Measurements from ENCODE around the gene NPAS1. TPM values are rescaled to one million over a fixed set of nuclear protein-coding genes. Genes with fewer than 3 reads are reported as not detected.

NPAS1 gene
- total and polyA plus RNA-seq, 2 of the 13 experiments (the other 11 are each of a cell fraction or from before 2014, with no cell fraction given) = 0.35 to 2.9 TPM

- TF ChIP-seq ARNT (IDR thresholded peaks at IDR 0.05) (no peak), ONECUT2 (CRISPR knock-in tag; IDR thresholded peaks at IDR 0.05) (no peak), ZNF331 (CRISPR knock-in tag; IDR thresholded peaks at IDR 0.05) (no peak), HOXA7 (CRISPR knock-in tag; IDR thresholded peaks at IDR 0.05) (no peak), SMC3 (IDR thresholded peaks at IDR 0.05; ENCODE audit: low read length) (peak; percentile 44), MYC (CRISPR knock-in tag; IDR thresholded peaks at IDR 0.05; ENCODE audit: borderline replicate concordance) (no peak), ZNF263 (CRISPR knock-in tag; IDR thresholded peaks at IDR 0.05) (no peak), ZNF740 (CRISPR knock-in tag; IDR thresholded peaks at IDR 0.05) (peak; percentile 42; the same call in 1 of the 2 replicates), ZNF430 (CRISPR knock-in tag; IDR thresholded peaks at IDR 0.05) (no peak), ZNF614 (CRISPR knock-in tag; IDR thresholded peaks at IDR 0.05; ENCODE audit: borderline replicate concordance) (no peak), BRD4 (CRISPR knock-in tag; IDR thresholded peaks at IDR 0.05) (no peak)
These were observed 12.7 kb downstream of the NPAS1 start (continued) for GRCh38 chr19:47032171-47032811.

GRCh38 chr19:47035127-47036096 lies 15.8 kb downstream of the NPAS1 start:
- H2AFZ ChIP-seq (ENCODE audit: low read length) = no peak overlapping the region
- no peaks in the 10 kb centered on the region for H3K27me3 ChIP-seq (ENCODE audit: control insufficient read depth in 1 of 2, insufficient read depth in 2 of 2, low read length in 2 of 2)
- no peaks in the 10 kb centered on the region for H3K9me3 ChIP-seq (ENCODE audit: low read length)
- H4K20me1 ChIP-seq (ENCODE audit: insufficient read depth, low read length) = no peaks in the 10 kb centered on the region
- peak; percentile 73 for ATAC-seq
- whole genome bisulfite sequencing (ENCODE audit: low lambda C conversion rate) = 23% methylated on average over 35 of the region's 35 CpGs
- H3K79me2 ChIP-seq (ENCODE audit: insufficient read depth, low read length) = no peaks in the 10 kb centered on the region
- peaks cover 29% of the 10 kb centered on the region for H3K4me1 ChIP-seq (ENCODE audit: insufficient read depth, low read length)
- peak; percentile 71 for FAIRE-seq
- H3K27ac ChIP-seq (ENCODE audit: extremely low read length, insufficient read depth, low read length) = no peak overlapping the region
- no peaks in the 10 kb centered on the region for H3K36me3 ChIP-seq (replicated peaks in 1 of 2; ENCODE audit: control insufficient read depth in 1 of 2, insufficient read depth in 2 of 2, low read length in 2 of 2)
- ChIA-PET CTCF (ENCODE audit: low intra/inter-chr PET ratio, low total read pairs) (interaction anchor here (1.0 to 1.5 kb wide), 2 partner anchors 22 to 89 kb away, joined by 3 to 6 read pairs; no protein-coding TSS in a partner anchor), POLR2A (interaction anchor here (0.8 to 2.3 kb wide), 6 partner anchors 12 to 95 kb away, joined by 3 to 13 read pairs (median 4); partner anchors contain the start of genes SAE1 and ZC3H4)
- peak overlapping the region; percentile 89 for H3K4me2 ChIP-seq (ENCODE audit: low read depth, low read length)
- peak overlapping the region; percentile 42; the same call in 1 of the 2 replicates for H3K9ac ChIP-seq (ENCODE audit: insufficient read depth, low read depth, low read length)
- DNase-seq (ENCODE audit: low spot score) = peak; percentile 52
- intact Hi-C loops (cut with micrococcal nuclease; ENCODE audit: unreplicated experiment) = loop anchor here (1.0 kb wide), 1 partner anchor 90 kb away; no protein-coding TSS in a partner anchor
- peak overlapping the region; percentile 14 to 65 (median 60); a peak in 5 of 6 replicates for H3K4me3 ChIP-seq (replicated peaks in 1 of 3; ENCODE audit: insufficient read depth in 1 of 3, low read depth in 2 of 3, low read length in 3 of 3)
- no TSS peak for BruUV-seq (replicated peaks)
- in situ Hi-C loops (cut with HindIII; ENCODE audit: extremely low pct_ligation_motif_present, low pct_unique_long_range_greater_than_20kb) = no loop called here
- TF ChIP-seq ZBTB44 (CRISPR knock-in tag; IDR thresholded peaks at IDR 0.05) (no peak), ISL2 (CRISPR knock-in tag; IDR thresholded peaks at IDR 0.05) (no peak), ZNF552 (CRISPR knock-in tag; IDR thresholded peaks at IDR 0.05; ENCODE audit: borderline replicate concordance) (no peak), ZNF180 (CRISPR knock-in tag; IDR thresholded peaks at IDR 0.05; ENCODE audit: borderline replicate concordance, low read depth) (no peak), RAD21 (CRISPR knock-in tag; IDR thresholded peaks at IDR 0.05) (peak; percentile 71), CREM (IDR thresholded peaks at IDR 0.05) (no peak), CREM (CRISPR knock-in tag; IDR thresholded peaks at IDR 0.05) (no peak), NCOA2 (CRISPR knock-in tag; IDR thresholded peaks at IDR 0.05) (no peak), ZNF709 (CRISPR knock-in tag; IDR thresholded peaks at IDR 0.05) (no peak), TOPORS (CRISPR knock-in tag; IDR thresholded peaks at IDR 0.05) (no peak), ZNF30 (CRISPR knock-in tag; IDR thresholded peaks at IDR 0.05) (no peak)
